Measurements from ENCODE around the gene MKNK2.

DNA sequence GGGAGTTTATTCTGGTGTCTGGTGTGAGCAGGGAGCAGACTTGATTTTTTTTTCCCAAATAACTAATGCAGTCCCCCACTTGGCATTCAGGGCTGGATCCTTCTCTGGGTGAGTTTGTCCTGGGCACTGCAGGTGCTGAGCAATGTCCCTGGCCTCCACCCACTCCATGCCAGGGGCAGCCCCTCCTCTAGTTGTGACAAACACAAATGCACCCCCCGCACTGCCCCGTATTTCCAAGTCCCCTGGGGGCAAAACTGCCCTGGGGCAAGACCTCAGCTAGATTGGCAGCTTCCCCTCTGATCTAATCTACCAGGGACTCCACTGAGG, 38.6 kb upstream of the MKNK2 start:
- TF ChIP-seq CTCF (IDR thresholded peaks at IDR 0.05) (no peak), POLR2AphosphoS5 (IDR thresholded peaks at IDR 0.05; ENCODE audit: low read depth, low read length) (no peak), TCF7L2 (IDR thresholded peaks at IDR 0.05; ENCODE audit: low read depth, low read length) (no peak), REST (IDR thresholded peaks at IDR 0.05; ENCODE audit: insufficient read depth in 1 of 2, low read depth in 2 of 2, low read length in 1 of 2) (no peak), SIN3A (IDR thresholded peaks at IDR 0.05; ENCODE audit: borderline replicate concordance, insufficient read depth, low read depth, low read length) (no peak)

Measured in Panc1 (cell line).